Activated naive CD4-positive, alpha-beta T cell (primary cell): Measurements from ENCODE around the gene CNN3.
A peak's percentile ranks its signal among the peaks of the same experiment; 100 is the strongest.

Experiments used
- DNase-seq, 4 experiments: peaks; one replicate each; lab custom pipeline; 2025; lab: John Stamatoyannopoulos, UW

The CNN3 gene

GRCh38 chr1:94926915-94927404 lies at the start of gene CNN3:
CNN3 (minus strand) TSS chr1:94927110; CDS start chr1:94926894, 216 bp downstream.
- peak; percentile 4 to 66 (median 28) for DNase-seq

- DNase-seq = no peak
Observed at GRCh38 chr1:94974824-94975223, 47.9 kb upstream of the CNN3 start.

- DNase-seq = no peak
Observed at GRCh38 chr1:94974241-94974640, 47.3 kb upstream of the CNN3 start.

- no peak for DNase-seq
Observed at GRCh38 chr1:94973309-94973922, 46.5 kb upstream of the CNN3 start.

GRCh38 chr1:94971491-94971924 lies 44.6 kb upstream of the CNN3 start:
- DNase-seq = no peak

GRCh38 chr1:94970783-94971182 lies 43.9 kb upstream of the CNN3 start:
- no peak for DNase-seq

- DNase-seq = no peak
Observed at GRCh38 chr1:94969137-94969536, 42.2 kb upstream of the CNN3 start.

- no peak for DNase-seq
Observed at GRCh38 chr1:94966033-94966432, 39.1 kb upstream of the CNN3 start.

GRCh38 chr1:94963864-94964263 lies 37.0 kb upstream of the CNN3 start:
- DNase-seq = no peak

GRCh38 chr1:94962409-94963265 lies 35.7 kb upstream of the CNN3 start:
- no peak for DNase-seq

GRCh38 chr1:94961988-94962387 lies 35.1 kb upstream of the CNN3 start:
- DNase-seq = no peak

GRCh38 chr1:94961582-94961981 lies 34.7 kb upstream of the CNN3 start:
- DNase-seq = no peak

- no peak for DNase-seq
Observed at GRCh38 chr1:94958081-94958480, 31.2 kb upstream of the CNN3 start.

- DNase-seq = no peak
Observed at GRCh38 chr1:94955767-94956632, 29.1 kb upstream of the CNN3 start.

GRCh38 chr1:94954263-94955220 lies 27.6 kb upstream of the CNN3 start:
- DNase-seq = no peak

GRCh38 chr1:94953746-94954145 lies 26.8 kb upstream of the CNN3 start:
- DNase-seq = no peak

- DNase-seq = no peak
Observed at GRCh38 chr1:94953107-94953506, 26.2 kb upstream of the CNN3 start.

- DNase-seq = no peak
Observed at GRCh38 chr1:94952539-94952938, 25.6 kb upstream of the CNN3 start.

GRCh38 chr1:94951509-94952208 lies 24.7 kb upstream of the CNN3 start:
- no peak for DNase-seq

- no peak for DNase-seq
Observed at GRCh38 chr1:94951046-94951445, 24.1 kb upstream of the CNN3 start.
